Suppressor macrophage (primary cell): Measurements from ENCODE around the gene QRFPR.
"Not testable (repeated sequence)": the region's sequence is repeated elsewhere in the genome, so short reads cannot be mapped to it uniquely, and the experiment has no call there.

Source experiments
- DNase-seq, 4 experiments: peaks; one replicate each; pipeline ENCODE4 v3.0.0-alpha.2; 2020 to 2022

Gene QRFPR

GRCh38 chr4:121339307-121339706 lies 41.5 kb downstream of the QRFPR start:
- DNase-seq = no peak

- no peak for DNase-seq
Observed at GRCh38 chr4:121338518-121338917, 42.3 kb downstream of the QRFPR start.

- DNase-seq = no peak
Observed at GRCh38 chr4:121336706-121337105, 44.1 kb downstream of the QRFPR start.

- DNase-seq = no peak
Observed at GRCh38 chr4:121330180-121330665, 50.6 kb downstream of the QRFPR start.

GRCh38 chr4:121326597-121326996 lies 54.2 kb downstream of the QRFPR start:
- no peak for DNase-seq

- no peak for DNase-seq
Observed at GRCh38 chr4:121324331-121324730, 56.5 kb downstream of the QRFPR start.

GRCh38 chr4:121321466-121321865 lies 59.4 kb downstream of the QRFPR start:
- DNase-seq = no peak

- no peak for DNase-seq
Observed at GRCh38 chr4:121316091-121316490, 64.7 kb downstream of the QRFPR start.

- not testable (repeated sequence) for DNase-seq
Observed at GRCh38 chr4:121313430-121313829, 67.4 kb downstream of the QRFPR start.

- DNase-seq = no peak
Observed at GRCh38 chr4:121308828-121309227, 72.0 kb downstream of the QRFPR start.

- DNase-seq = no peak
Observed at GRCh38 chr4:121308328-121308663, 72.5 kb downstream of the QRFPR start.

GRCh38 chr4:121307445-121308327 lies 73.1 kb downstream of the QRFPR start:
- DNase-seq = peak; percentile 51 to 77 (median 61)

GRCh38 chr4:121306931-121307330 lies 73.9 kb downstream of the QRFPR start:
- DNase-seq = no peak

GRCh38 chr4:121304893-121305292 lies 75.9 kb downstream of the QRFPR start:
- no peak for DNase-seq

GRCh38 chr4:121299367-121299766 lies 81.5 kb downstream of the QRFPR start:
- no peak for DNase-seq

GRCh38 chr4:121283319-121283718 lies 97.5 kb downstream of the QRFPR start:
- DNase-seq = no peak

- DNase-seq = no peak
Observed at GRCh38 chr4:121280425-121280824, 100.4 kb downstream of the QRFPR start.

GRCh38 chr4:121278811-121279368 lies 101.9 kb downstream of the QRFPR start:
- DNase-seq = no peak
